Astrocyte (in vitro differentiated cells and primary cell): ENCODE data around the gene SF3B3.

Source experiments
- EZH2 ChIP-seq: IDR thresholded peaks from 2 replicates; pipeline ENCODE4 v1.6.1; 2012; ENCODE audit warnings: mild to moderate bottlenecking, low read length, inconsistent platforms; ENCODE audit not compliant: insufficient read depth
- TF ChIP-seq, protein P1 (sequence below): IDR thresholded peaks from 2 replicates; pipeline ENCODE4 v1.5.1; 2011; ENCODE audit warnings: low read depth, mild to moderate bottlenecking, inconsistent platforms, low read length, moderate library complexity; ENCODE audit not compliant: insufficient read depth

DNA sequence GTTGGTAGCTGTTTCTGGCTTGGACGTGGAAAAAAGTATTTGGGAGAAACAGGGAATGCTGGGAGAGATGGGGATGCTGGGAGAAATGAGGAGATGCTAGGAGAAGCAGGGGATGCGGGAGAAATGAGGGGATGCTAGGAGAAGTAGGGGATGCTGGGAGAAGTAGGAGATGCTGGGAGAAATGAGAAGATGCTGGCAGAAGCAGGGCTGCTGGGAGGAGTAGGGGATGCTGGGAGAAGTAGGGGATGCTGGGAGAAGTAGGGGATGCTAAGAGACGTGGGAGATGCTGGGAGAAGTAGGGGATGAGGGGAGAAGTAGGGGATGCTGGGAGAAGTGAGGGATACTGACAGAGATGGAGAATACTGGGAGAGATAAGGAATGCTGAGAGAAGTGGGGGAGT is 77.1 kb downstream of the SF3B3 start:
- TF ChIP-seq, protein P1, sequence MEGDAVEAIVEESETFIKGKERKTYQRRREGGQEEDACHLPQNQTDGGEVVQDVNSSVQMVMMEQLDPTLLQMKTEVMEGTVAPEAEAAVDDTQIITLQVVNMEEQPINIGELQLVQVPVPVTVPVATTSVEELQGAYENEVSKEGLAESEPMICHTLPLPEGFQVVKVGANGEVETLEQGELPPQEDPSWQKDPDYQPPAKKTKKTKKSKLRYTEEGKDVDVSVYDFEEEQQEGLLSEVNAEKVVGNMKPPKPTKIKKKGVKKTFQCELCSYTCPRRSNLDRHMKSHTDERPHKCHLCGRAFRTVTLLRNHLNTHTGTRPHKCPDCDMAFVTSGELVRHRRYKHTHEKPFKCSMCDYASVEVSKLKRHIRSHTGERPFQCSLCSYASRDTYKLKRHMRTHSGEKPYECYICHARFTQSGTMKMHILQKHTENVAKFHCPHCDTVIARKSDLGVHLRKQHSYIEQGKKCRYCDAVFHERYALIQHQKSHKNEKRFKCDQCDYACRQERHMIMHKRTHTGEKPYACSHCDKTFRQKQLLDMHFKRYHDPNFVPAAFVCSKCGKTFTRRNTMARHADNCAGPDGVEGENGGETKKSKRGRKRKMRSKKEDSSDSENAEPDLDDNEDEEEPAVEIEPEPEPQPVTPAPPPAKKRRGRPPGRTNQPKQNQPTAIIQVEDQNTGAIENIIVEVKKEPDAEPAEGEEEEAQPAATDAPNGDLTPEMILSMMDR, result no peak
- TF ChIP-seq EZH2, result no peak
